ENCODE data around the gene HNMT.

- TF ChIP-seq, protein P1, sequence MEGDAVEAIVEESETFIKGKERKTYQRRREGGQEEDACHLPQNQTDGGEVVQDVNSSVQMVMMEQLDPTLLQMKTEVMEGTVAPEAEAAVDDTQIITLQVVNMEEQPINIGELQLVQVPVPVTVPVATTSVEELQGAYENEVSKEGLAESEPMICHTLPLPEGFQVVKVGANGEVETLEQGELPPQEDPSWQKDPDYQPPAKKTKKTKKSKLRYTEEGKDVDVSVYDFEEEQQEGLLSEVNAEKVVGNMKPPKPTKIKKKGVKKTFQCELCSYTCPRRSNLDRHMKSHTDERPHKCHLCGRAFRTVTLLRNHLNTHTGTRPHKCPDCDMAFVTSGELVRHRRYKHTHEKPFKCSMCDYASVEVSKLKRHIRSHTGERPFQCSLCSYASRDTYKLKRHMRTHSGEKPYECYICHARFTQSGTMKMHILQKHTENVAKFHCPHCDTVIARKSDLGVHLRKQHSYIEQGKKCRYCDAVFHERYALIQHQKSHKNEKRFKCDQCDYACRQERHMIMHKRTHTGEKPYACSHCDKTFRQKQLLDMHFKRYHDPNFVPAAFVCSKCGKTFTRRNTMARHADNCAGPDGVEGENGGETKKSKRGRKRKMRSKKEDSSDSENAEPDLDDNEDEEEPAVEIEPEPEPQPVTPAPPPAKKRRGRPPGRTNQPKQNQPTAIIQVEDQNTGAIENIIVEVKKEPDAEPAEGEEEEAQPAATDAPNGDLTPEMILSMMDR (IDR thresholded peaks at IDR 0.05; ENCODE audit: insufficient read depth, low read length, poor library complexity, severe bottlenecking) = no peak
- TF ChIP-seq EZH2phosphoT487 (conservative IDR thresholded peaks at IDR 0.05; ENCODE audit: low read length) = no peak
These were observed 72.8 kb downstream of the HNMT start for GRCh38 chr2:138037090-138037489.
